Left lung (tissue), 10 donors: ENCODE results near the gene LAMP1. TPM values are rescaled to one million over a fixed set of nuclear protein-coding genes. Genes with fewer than 3 reads are reported as not detected.
"Not testable (repeated sequence)": the region's sequence is repeated elsewhere in the genome, so short reads cannot be mapped to it uniquely, and the experiment has no call there.

ENCODE experiments used
- ATAC-seq: fragments of 200-7000 bp; cut with Tn5 transposase; one replicate; pipeline ENCODE4 v1.9.1; 2020; ENCODE audit warnings: moderate library complexity
- DNase-seq, 4 donors: peaks; one replicate each; pipeline ENCODE4 v3.0.0-alpha.2; 2013 to 2020
- H3K27ac ChIP-seq, 2 donors: fragments of 200-600 bp; sonication (generic) in 1 of 2; one replicate each; pipeline versions ENCODE4 v1.5.0 to v1.8.0; 2020 to 2021
- H3K27me3 ChIP-seq, 2 donors: fragments of 200-600 bp; sonication (generic) in 1 of 2; one replicate each; pipeline versions ENCODE4 v1.5.0 to v1.8.0; 2020 to 2021
- H3K36me3 ChIP-seq, 2 donors: fragments of 200-600 bp; sonication (generic) in 1 of 2; one replicate each; pipeline versions ENCODE4 v1.5.0 to v1.8.0; 2020 to 2021
- H3K4me1 ChIP-seq, 2 donors: fragments of 200-600 bp; one replicate each; pipeline ENCODE4 v1.8.0; 2021
- H3K4me3 ChIP-seq, 2 donors: fragments of 200-600 bp; sonication (generic) in 1 of 2; one replicate each; pipeline versions ENCODE4 v1.5.0 to v1.8.0; 2020 to 2021; ENCODE audit warnings: mild to moderate bottlenecking in 1 of 2
- H3K9me3 ChIP-seq, 2 donors: fragments of 200-600 bp; sonication (generic) in 1 of 2; one replicate each; pipeline versions ENCODE4 v1.5.0 to v1.8.0; 2020 to 2021
- CTCF ChIP-seq, 2 donors: fragments of 200-600 bp; sonication (generic) in 1 of 2; IDR thresholded peaks; one replicate each; pipeline versions ENCODE4 v1.5.0 to v1.8.0; 2021; ENCODE audit warnings: antibody characterized with exemption in 2 of 2
- intact Hi-C, 2 donors: fragments of 100-400 bp; cut with DNase I; formaldehyde crosslinking; loops; one replicate each; pipeline versions ENCODE4 v1.11.2 to v1.14.2; 2022
- polyA plus RNA-seq, 6 donors: library from polyadenylated mRNA; unstranded; fragments of 120-200 nt; gene quantifications; one replicate each; pipeline ENCODE4 v1.2.1, GENCODE V29; 2013; ENCODE audit not compliant: insufficient read length in 6 of 6
- total RNA-seq, 2 donors: library from RNA; stranded (reverse); fragmentation: NEBNext Ultra II Directional; extraction: Animal tissue kit (Norgen Biotek cat#: 25700); gene quantifications; one replicate each; pipeline ENCODE4 v1.2.1, GENCODE V29; 2021
- donor health status: DM: no; HTN: yes; CAD: no.
- donor health status: DM: no; HTN: no; CAD: no.

The LAMP1 gene
- total and polyA plus RNA-seq, 8 donors, result 102 to 374 (median 118) TPM

- Histone ChIP-seq H3K4me1 (no peaks in the 10 kb centered on the region), H3K36me3 (no peaks in the 10 kb centered on the region), H3K4me3 (no peak overlapping the region), H3K27me3 (no peaks in the 10 kb centered on the region), H3K9me3 (peaks cover 0 to 10% of the 10 kb centered on the region in 2 donors), H3K27ac (no peak overlapping the region)
- intact Hi-C loops, result no loop called here
- no peak for TF ChIP-seq CTCF (IDR thresholded peaks at IDR 0.05)
- ATAC-seq, result no peak
- DNase-seq, result peak in 1 of 4 donors; percentile 42
Observed at GRCh38 chr13:113342820-113343691, 46.0 kb downstream of the LAMP1 start.

GRCh38 chr13:113343692-113343968 is 46.6 kb downstream of the LAMP1 start:
- DNase-seq (peak in 1 of 4 donors; percentile 49), ATAC-seq (no peak)
- intact Hi-C loops, result no loop called here
- Histone ChIP-seq H3K36me3 (no peaks in the 10 kb centered on the region), H3K4me3 (no peak overlapping the region), H3K4me1 (no peaks in the 10 kb centered on the region), H3K27me3 (no peaks in the 10 kb centered on the region), H3K9me3 (peaks cover 0 to 16% of the 10 kb centered on the region in 2 donors), H3K27ac (no peak overlapping the region)
- no peak for TF ChIP-seq CTCF (IDR thresholded peaks at IDR 0.05)

GRCh38 chr13:113345486-113345885 is 48.4 kb downstream of the LAMP1 start:
- Histone ChIP-seq H3K36me3 (no peaks in the 10 kb centered on the region), H3K27ac (no peak overlapping the region), H3K4me3 (no peak overlapping the region), H3K27me3 (no peaks in the 10 kb centered on the region), H3K4me1 (no peaks in the 10 kb centered on the region), H3K9me3 (peaks cover 0 to 16% of the 10 kb centered on the region in 2 donors)
- peak in 1 of 4 donors; percentile 40 for DNase-seq
- no peak for TF ChIP-seq CTCF (IDR thresholded peaks at IDR 0.05)
- ATAC-seq, result no peak
- intact Hi-C loops, result no loop called here

- intact Hi-C loops, ATAC-seq, H3K4me3 ChIP-seq, H3K36me3 ChIP-seq, H3K27ac ChIP-seq, H3K4me1 ChIP-seq, DNase-seq, H3K27me3 ChIP-seq: not testable (repeated sequence)
- H3K9me3 ChIP-seq, result peaks cover 0 to 16% of the 10 kb centered on the region in 2 donors
Observed at GRCh38 chr13:113347736-113348225, 50.7 kb downstream of the LAMP1 start.

- H3K4me3 ChIP-seq, result no peak overlapping the region
- no peaks in the 10 kb centered on the region for H3K36me3 ChIP-seq
- peaks cover 0 to 16% of the 10 kb centered on the region in 2 donors for H3K9me3 ChIP-seq
- H3K4me1 ChIP-seq, result peaks cover 0 to 8% of the 10 kb centered on the region in 2 donors
- ATAC-seq, result no peak
- H3K27me3 ChIP-seq, result no peaks in the 10 kb centered on the region
- no peak for TF ChIP-seq CTCF (IDR thresholded peaks at IDR 0.05)
- DNase-seq, result peak in 1 of 4 donors; percentile 59
- intact Hi-C loops, result no loop called here
- H3K27ac ChIP-seq, result no peak overlapping the region
Observed at GRCh38 chr13:113348591-113348990, 51.6 kb downstream of the LAMP1 start.
